Transverse colon (tissue), 4 donors: ENCODE measurements around the gene RBSN. TPM values are rescaled to one million over a fixed set of nuclear protein-coding genes. Genes with fewer than 3 reads are reported as not detected.

Experiments
- DNase-seq: peaks from one replicate; pipeline ENCODE4 v3.0.0-alpha.2; 2019
- H3K27ac ChIP-seq, 4 donors: fragments of 200-600 bp; sonication (generic); 2 replicates each; pipeline ENCODE4 v1.5.1; 2016 to 2018; ENCODE audit warnings: inconsistent platforms in 4 of 4
- H3K27me3 ChIP-seq: fragments of 200-600 bp; sonication (generic); 2 replicates; pipeline ENCODE4 v1.5.1; 2017; ENCODE audit warnings: inconsistent platforms
- H3K36me3 ChIP-seq, 4 donors: fragments of 200-600 bp; sonication (generic); 2 replicates each; pipeline ENCODE4 v1.5.1; 2017 to 2019; ENCODE audit warnings: inconsistent platforms in 4 of 4
- H3K4me1 ChIP-seq, 4 donors: fragments of 200-600 bp; sonication (generic); 2 replicates each; pipeline ENCODE4 v1.5.1; 2017 to 2020; ENCODE audit warnings: inconsistent platforms in 4 of 4
- H3K4me3 ChIP-seq, 4 donors: fragments of 200-600 bp; sonication (generic); 1 replicate in 1 of 4; 2 replicates in 3 of 4; pipeline versions ENCODE4 v1.5.1 to v1.6.1; 2017 to 2019; ENCODE audit warnings: inconsistent platforms in 4 of 4
- H3K9me3 ChIP-seq, 2 donors: fragments of 200-600 bp; sonication (generic); 2 replicates each; pipeline ENCODE4 v1.5.1; 2017 to 2019; ENCODE audit warnings: inconsistent platforms in 2 of 2
- CTCF ChIP-seq, 5 experiments: fragments of 200-600 bp in 3 of 5; fragments of 450-650 bp in 2 of 5; sonication (generic) in 3 of 5; IDR thresholded peaks; 1 replicate in 2 of 5; 2 replicates in 3 of 5; pipeline ENCODE4 v1.5.1; 2016 to 2017; ENCODE audit warnings: antibody characterized with exemption in 5 of 5, inconsistent platforms in 3 of 5, mild to moderate bottlenecking in 2 of 5, moderate library complexity in 1 of 5
- EP300 ChIP-seq: sonication (generic); formaldehyde crosslinking; IDR thresholded peaks from one replicate; pipeline ENCODE4 v1.6.1; 2017; ENCODE audit warnings: antibody characterized with exemption, low read depth
- POLR2A ChIP-seq: fragments of 450-650 bp; IDR thresholded peaks from one replicate; pipeline ENCODE4 v1.6.1; 2016; ENCODE audit warnings: antibody characterized with exemption, mild to moderate bottlenecking, moderate library complexity
- POLR2AphosphoS5 ChIP-seq, 3 donors: sonication (generic); formaldehyde crosslinking; IDR thresholded peaks; one replicate each; pipeline ENCODE4 v1.6.1; 2016; ENCODE audit warnings: antibody characterized with exemption in 3 of 3
- WGBS, 2 donors: methylation state at CpG; one replicate each; pipeline ENCODE4 v1.1.5; 2018; ENCODE audit warnings: low coverage in 1 of 2; 5-methylcytosine and 5-hydroxymethylcytosine counted together
- in situ Hi-C, 4 donors: fragments of 200-750 bp; cut with MboI; loops; one replicate each; pipeline versions ENCODE4 v1.15.0 to v1.15.1; 2017; ENCODE audit warnings: low sequenced_read_pairs in 3 of 4, low pct_ligation_motif_present in 1 of 4, low pct_unique_long_range_greater_than_20kb in 1 of 4
- intact Hi-C: fragments of 100-400 bp; cut with DNase I; formaldehyde crosslinking; loops from one replicate; pipeline ENCODE4 v1.15.1; 2023; ENCODE audit warnings: low total_unique reads
- total RNA-seq, 4 donors: library from RNA; depleted of rRNA; stranded (reverse); fragments of >200 nt; gene quantifications; one replicate each; pipeline ENCODE4 v1.1.0, GENCODE V29; 2016

RBSN gene
- total RNA-seq, 4 donors from 2014 or later, result 18.0 to 37.6 (median 24.0) TPM

- Histone ChIP-seq H3K36me3 (peaks cover 0 to 73% (median 33%) of the 10 kb centered on the region in 4 donors), H3K4me3 (no peak overlapping the region), H3K9me3 (no peaks in the 10 kb centered on the region), H3K27me3 (no peaks in the 10 kb centered on the region), H3K4me1 (no peaks in the 10 kb centered on the region), H3K27ac (no peak overlapping the region)
- intact Hi-C loops, result no loop called here
- in situ Hi-C loops, result loop anchor here in 1 of 4 donors (25.0 kb wide), 1 partner anchor 376 kb away; the partner anchor contains the start of gene CCDC174
- TF ChIP-seq EP300 (no peak), POLR2AphosphoS5 (IDR thresholded peaks at IDR 0.05) (no peak), CTCF (IDR thresholded peaks at IDR 0.05) (no peak), POLR2A (no peak)
- WGBS, 2 donors, result 89 to 95% methylated on average over 4 to 6 of the region's 6 CpGs
- no peak for DNase-seq
These were observed 60.6 kb downstream of the RBSN start for GRCh38 chr3:15038306-15038705.

GRCh38 chr3:15033103-15033502 lies 65.8 kb downstream of the RBSN start:
- WGBS, 2 donors, result 60 to 93% methylated on average over 1 to 3 of the region's 3 CpGs
- TF ChIP-seq POLR2AphosphoS5 (IDR thresholded peaks at IDR 0.05), result no peak
- TF ChIP-seq EP300, result no peak
- TF ChIP-seq POLR2A, result no peak
- no peak for TF ChIP-seq CTCF (IDR thresholded peaks at IDR 0.05)
- in situ Hi-C loops (loop anchor here in 1 of 4 donors (25.0 kb wide), 1 partner anchor 371 kb away; the partner anchor contains the start of gene CCDC174), intact Hi-C loops (no loop called here)
- peaks cover 0 to 65% (median 33%) of the 10 kb centered on the region in 4 donors for H3K36me3 ChIP-seq
- H3K27me3 ChIP-seq, result no peaks in the 10 kb centered on the region
- no peaks in the 10 kb centered on the region for H3K4me1 ChIP-seq
- no peak overlapping the region for H3K4me3 ChIP-seq
- DNase-seq, result no peak
- H3K9me3 ChIP-seq, result no peaks in the 10 kb centered on the region
- H3K27ac ChIP-seq, result no peak overlapping the region

GRCh38 chr3:15032650-15033049 lies 66.3 kb downstream of the RBSN start:
- Histone ChIP-seq H3K4me1 (no peaks in the 10 kb centered on the region), H3K36me3 (peaks cover 0 to 64% (median 31%) of the 10 kb centered on the region in 4 donors), H3K4me3 (no peak overlapping the region), H3K9me3 (no peaks in the 10 kb centered on the region), H3K27me3 (no peaks in the 10 kb centered on the region), H3K27ac (no peak overlapping the region)
- in situ Hi-C loops, result loop anchor here in 1 of 4 donors (25.0 kb wide), 1 partner anchor 370 kb away; the partner anchor contains the start of gene CCDC174
- WGBS, 2 donors, result 92% methylated on average over 2 of the region's 2 CpGs; no CpG with 5 or more reads in 1 of the 2 donors
- no peak for TF ChIP-seq POLR2A
- no peak for TF ChIP-seq POLR2AphosphoS5 (IDR thresholded peaks at IDR 0.05)
- TF ChIP-seq EP300, result no peak
- TF ChIP-seq CTCF (IDR thresholded peaks at IDR 0.05), result no peak
- no peak for DNase-seq
- intact Hi-C loops, result no loop called here

GRCh38 chr3:15029625-15030024 lies 69.3 kb downstream of the RBSN start:
- no peaks in the 10 kb centered on the region for H3K27me3 ChIP-seq
- intact Hi-C loops (no loop called here), in situ Hi-C loops (loop anchor here in 1 of 4 donors (25.0 kb wide), 1 partner anchor 367 kb away; the partner anchor contains the start of gene CCDC174)
- no peak for TF ChIP-seq POLR2A
- TF ChIP-seq CTCF (IDR thresholded peaks at IDR 0.05), result no peak
- TF ChIP-seq POLR2AphosphoS5 (IDR thresholded peaks at IDR 0.05), result no peak
- TF ChIP-seq EP300, result no peak
- H3K36me3 ChIP-seq, result peaks cover 0 to 68% (median 33%) of the 10 kb centered on the region in 4 donors
- no peaks in the 10 kb centered on the region for H3K4me1 ChIP-seq
- no peak for DNase-seq
- H3K4me3 ChIP-seq, result no peak overlapping the region
- no peaks in the 10 kb centered on the region for H3K9me3 ChIP-seq
- no peak overlapping the region for H3K27ac ChIP-seq
